NCI-H1694 (cell line): Measurements from ENCODE around the gene UNC13A.

Source experiments
- DNase-seq: peaks from one replicate; lab custom pipeline; 2025; lab: John Stamatoyannopoulos, UW

UNC13A gene

GRCh38 chr19:17669419-17669818 lies 18.7 kb downstream of the UNC13A start:
- no peak for DNase-seq

GRCh38 chr19:17665058-17665457 lies 23.1 kb downstream of the UNC13A start:
- no peak for DNase-seq

GRCh38 chr19:17659996-17660395 lies 28.2 kb downstream of the UNC13A start:
- no peak for DNase-seq

GRCh38 chr19:17658666-17659065 lies 29.5 kb downstream of the UNC13A start:
- no peak for DNase-seq

GRCh38 chr19:17658240-17658639 lies 29.9 kb downstream of the UNC13A start:
- DNase-seq = no peak

GRCh38 chr19:17656970-17657369 lies 31.2 kb downstream of the UNC13A start:
- DNase-seq = no peak

GRCh38 chr19:17655751-17656472 lies 32.2 kb downstream of the UNC13A start:
- DNase-seq = no peak

- DNase-seq = no peak
These were observed 33.2 kb downstream of the UNC13A start for GRCh38 chr19:17654993-17655392.

- no peak for DNase-seq
These were observed 35.5 kb downstream of the UNC13A start for GRCh38 chr19:17652627-17653026.

- no peak for DNase-seq
These were observed 39.4 kb downstream of the UNC13A start for GRCh38 chr19:17648786-17649185.

GRCh38 chr19:17648097-17648660 lies 40.0 kb downstream of the UNC13A start:
- no peak for DNase-seq

- DNase-seq = no peak
These were observed 40.8 kb downstream of the UNC13A start for GRCh38 chr19:17647071-17648020.

GRCh38 chr19:17646441-17646840 lies 41.7 kb downstream of the UNC13A start:
- no peak for DNase-seq

- DNase-seq = no peak
These were observed 42.7 kb downstream of the UNC13A start for GRCh38 chr19:17645339-17645963.

- DNase-seq = no peak
These were observed 45.5 kb downstream of the UNC13A start for GRCh38 chr19:17642656-17643055.

- DNase-seq = no peak
These were observed 46.3 kb downstream of the UNC13A start for GRCh38 chr19:17641846-17642245.

- no peak for DNase-seq
These were observed 47.0 kb downstream of the UNC13A start for GRCh38 chr19:17641181-17641580.

- DNase-seq = no peak
These were observed 54.5 kb downstream of the UNC13A start for GRCh38 chr19:17633700-17634099.

GRCh38 chr19:17632577-17632976 lies 55.6 kb downstream of the UNC13A start:
- DNase-seq = no peak

GRCh38 chr19:17629760-17630159 lies 58.4 kb downstream of the UNC13A start:
- no peak for DNase-seq

GRCh38 chr19:17627921-17628320 lies 60.2 kb downstream of the UNC13A start:
- no peak for DNase-seq

GRCh38 chr19:17627161-17627560 lies 61.0 kb downstream of the UNC13A start:
- no peak for DNase-seq
